PC-9 (cell line): ENCODE data around the gene MED27.

Experiments used
- CTCF ChIP-seq: fragments of 200-600 bp; sonication (generic); conservative IDR thresholded peaks from 2 replicates; pipeline ENCODE4 v1.6.1; 2017; ENCODE audit warnings: mixed run types, antibody characterized with exemption, mild to moderate bottlenecking, moderate library complexity
- EZH2 ChIP-seq: fragments of 200-600 bp; sonication (generic); IDR thresholded peaks from 2 replicates; pipeline ENCODE4 v1.8.0; 2017; ENCODE audit warnings: antibody characterized with exemption, low read depth

GRCh38 chr9:132049900-132050299 is 29.8 kb downstream of the MED27 start:
- TF ChIP-seq CTCF (no peak), EZH2 (no peak)
